ENCODE data around the gene CDIPT.

Gene CDIPT

DNA sequence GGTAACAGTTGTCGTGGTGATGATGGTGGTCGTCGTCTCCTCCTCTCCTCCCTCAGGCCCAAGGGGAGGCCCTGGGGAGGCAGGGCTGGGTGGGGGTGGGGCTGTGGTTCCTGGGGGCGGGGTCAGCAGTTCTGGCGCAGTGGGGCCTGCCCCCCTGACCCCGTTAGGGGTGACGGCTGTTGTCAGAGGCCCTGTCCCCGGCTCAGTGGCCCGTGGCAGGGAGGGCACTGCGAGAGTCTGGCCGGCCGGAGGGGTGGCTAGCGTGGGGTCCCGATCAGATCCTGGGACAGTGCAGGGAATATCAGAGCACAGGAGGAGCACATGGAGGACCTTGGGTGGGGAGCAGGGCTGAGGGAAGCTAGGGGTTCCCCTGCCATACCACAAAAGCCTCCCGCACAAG lies 33.8 kb upstream of the CDIPT start:
- no peak overlapping the region for H2BK120ac ChIP-seq (ENCODE audit: low read depth, low read length)
- H3K4me2 ChIP-seq (ENCODE audit: low read length, poor library complexity, severe bottlenecking): no peak overlapping the region
- H2BK12ac ChIP-seq (ENCODE audit: low read length in 2 of 2): no peak overlapping the region
- H3K9me3 ChIP-seq (ENCODE audit: control insufficient read depth, low read length): no peaks in the 10 kb centered on the region
- no peak overlapping the region for H3K23ac ChIP-seq (ENCODE audit: low read length in 2 of 2)
- no peak overlapping the region for H2BK5ac ChIP-seq (ENCODE audit: low read depth, low read length, poor library complexity, severe bottlenecking)
- no peak overlapping the region for H3K4me3 ChIP-seq (ENCODE audit: insufficient read depth in 1 of 2, low read depth in 1 of 2, low read length in 2 of 2)
- peaks cover 0 to 19% of the 10 kb centered on the region in 2 experiments for H3K36me3 ChIP-seq (ENCODE audit: control insufficient read depth in 1 of 2, insufficient read depth in 2 of 2, low read depth in 1 of 2, low read length in 2 of 2)
- H3K27me3 ChIP-seq (ENCODE audit: control insufficient read depth in 1 of 2, insufficient read depth in 1 of 2, low read length in 2 of 2): peaks cover 0 to 34% of the 10 kb centered on the region in 2 experiments
- WGBS: 81% methylated on average over 14 of the region's 15 CpGs
- no peak overlapping the region for H4K91ac ChIP-seq (ENCODE audit: low read length)
- H3K9ac ChIP-seq (ENCODE audit: low read length): no peak overlapping the region
- H2BK15ac ChIP-seq (ENCODE audit: low read depth, poor library complexity, severe bottlenecking): no peak overlapping the region
- no peak overlapping the region for H2AK5ac ChIP-seq (ENCODE audit: low read length, severe bottlenecking)
- H3K79me1 ChIP-seq (replicated peaks; ENCODE audit: low read length, poor library complexity, severe bottlenecking): peaks cover 16% of the 10 kb centered on the region
- H2AFZ ChIP-seq (ENCODE audit: low read depth, low read length): no peak overlapping the region
- no peak overlapping the region for H3K4ac ChIP-seq (ENCODE audit: low read depth in 1 of 2, low read length in 2 of 2)
- no peak overlapping the region for H3K14ac ChIP-seq (ENCODE audit: low read length in 2 of 2)
- no peak overlapping the region for H3K18ac ChIP-seq (ENCODE audit: low read depth in 1 of 2, low read length in 2 of 2)
- no peak overlapping the region for H4K8ac ChIP-seq (ENCODE audit: low read length)
- no peak overlapping the region for H3K27ac ChIP-seq (ENCODE audit: low read length, poor library complexity, severe bottlenecking)
- H3K4me1 ChIP-seq (ENCODE audit: control insufficient read depth, insufficient read depth, low read depth, low read length): peaks cover 29% of the 10 kb centered on the region
- DNase-seq: no peak

DNA sequence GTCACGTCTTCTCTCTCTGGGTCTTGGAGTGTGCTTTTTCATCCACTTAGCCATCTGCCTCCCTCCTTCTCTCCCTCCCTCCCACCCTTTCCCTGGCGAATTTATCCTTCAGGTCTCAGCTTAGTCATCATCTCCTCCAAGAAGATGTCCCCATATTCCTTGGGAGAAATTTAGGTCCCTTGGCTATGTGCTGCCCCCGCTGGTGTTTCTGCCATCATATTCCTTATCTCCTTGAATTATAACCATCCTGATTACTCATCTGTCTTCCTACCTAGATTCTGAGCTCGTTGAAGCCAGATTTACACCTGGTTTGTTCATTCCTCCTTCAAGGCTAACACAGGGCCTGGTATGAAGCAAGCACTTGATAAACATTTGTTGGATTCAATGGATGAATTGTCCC lies 31.3 kb upstream of the CDIPT start:
- no peak overlapping the region for H2AFZ ChIP-seq (ENCODE audit: low read depth, low read length)
- H3K9ac ChIP-seq (ENCODE audit: low read length): no peak overlapping the region
- H3K4me1 ChIP-seq (ENCODE audit: control insufficient read depth, insufficient read depth, low read depth, low read length): peaks cover 14% of the 10 kb centered on the region
- H3K18ac ChIP-seq (ENCODE audit: low read depth in 1 of 2, low read length in 2 of 2): no peak overlapping the region
- no peak overlapping the region for H3K4ac ChIP-seq (ENCODE audit: low read depth in 1 of 2, low read length in 2 of 2)
- H2BK120ac ChIP-seq (ENCODE audit: low read depth, low read length): no peak overlapping the region
- H3K23ac ChIP-seq (ENCODE audit: low read length in 2 of 2): no peak overlapping the region
- no peak overlapping the region for H3K14ac ChIP-seq (ENCODE audit: low read length in 2 of 2)
- WGBS: 74% methylated on average over 4 of the region's 4 CpGs
- peaks cover 7% of the 10 kb centered on the region for H3K79me1 ChIP-seq (replicated peaks; ENCODE audit: low read length, poor library complexity, severe bottlenecking)
- H4K8ac ChIP-seq (ENCODE audit: low read length): no peak overlapping the region
- no peak for DNase-seq
- peaks cover 0 to 34% of the 10 kb centered on the region in 2 experiments for H3K27me3 ChIP-seq (ENCODE audit: control insufficient read depth in 1 of 2, insufficient read depth in 1 of 2, low read length in 2 of 2)
- peaks cover 0 to 17% of the 10 kb centered on the region in 2 experiments for H3K36me3 ChIP-seq (ENCODE audit: control insufficient read depth in 1 of 2, insufficient read depth in 2 of 2, low read depth in 1 of 2, low read length in 2 of 2)
- no peaks in the 10 kb centered on the region for H3K9me3 ChIP-seq (ENCODE audit: control insufficient read depth, low read length)
- H3K4me2 ChIP-seq (ENCODE audit: low read length, poor library complexity, severe bottlenecking): no peak overlapping the region
- H2BK5ac ChIP-seq (ENCODE audit: low read depth, low read length, poor library complexity, severe bottlenecking): no peak overlapping the region
- H4K91ac ChIP-seq (ENCODE audit: low read length): no peak overlapping the region
- H2AK5ac ChIP-seq (ENCODE audit: low read length, severe bottlenecking): no peak overlapping the region
- no peak overlapping the region for H3K4me3 ChIP-seq (ENCODE audit: insufficient read depth in 1 of 2, low read depth in 1 of 2, low read length in 2 of 2)
- H2BK12ac ChIP-seq (ENCODE audit: low read length in 2 of 2): no peak overlapping the region
- no peak overlapping the region for H3K27ac ChIP-seq (ENCODE audit: low read length, poor library complexity, severe bottlenecking)
- no peak overlapping the region for H2BK15ac ChIP-seq (ENCODE audit: low read depth, poor library complexity, severe bottlenecking)

- H3K4ac ChIP-seq (ENCODE audit: low read depth in 1 of 2, low read length in 2 of 2): no peak overlapping the region
- H3K36me3 ChIP-seq (ENCODE audit: control insufficient read depth in 1 of 2, insufficient read depth in 2 of 2, low read depth in 1 of 2, low read length in 2 of 2): peaks cover 0 to 19% of the 10 kb centered on the region in 2 experiments
- H3K4me2 ChIP-seq (ENCODE audit: low read length, poor library complexity, severe bottlenecking): no peak overlapping the region
- H3K9ac ChIP-seq (ENCODE audit: low read length): no peak overlapping the region
- 95% methylated on average over 2 of the region's 3 CpGs for WGBS
- H3K27me3 ChIP-seq (ENCODE audit: control insufficient read depth in 1 of 2, insufficient read depth in 1 of 2, low read length in 2 of 2): peaks cover 0 to 29% of the 10 kb centered on the region in 2 experiments
- H2AK5ac ChIP-seq (ENCODE audit: low read length, severe bottlenecking): no peak overlapping the region
- no peak overlapping the region for H3K14ac ChIP-seq (ENCODE audit: low read length in 2 of 2)
- H2BK5ac ChIP-seq (ENCODE audit: low read depth, low read length, poor library complexity, severe bottlenecking): no peak overlapping the region
- no peak overlapping the region for H4K8ac ChIP-seq (ENCODE audit: low read length)
- no peak overlapping the region for H2BK120ac ChIP-seq (ENCODE audit: low read depth, low read length)
- H2BK12ac ChIP-seq (ENCODE audit: low read length in 2 of 2): no peak overlapping the region
- no peak overlapping the region for H4K91ac ChIP-seq (ENCODE audit: low read length)
- H2AFZ ChIP-seq (ENCODE audit: low read depth, low read length): no peak overlapping the region
- no peak overlapping the region for H2BK15ac ChIP-seq (ENCODE audit: low read depth, poor library complexity, severe bottlenecking)
- peaks cover 4% of the 10 kb centered on the region for H3K79me1 ChIP-seq (replicated peaks; ENCODE audit: low read length, poor library complexity, severe bottlenecking)
- peaks cover 11% of the 10 kb centered on the region for H3K4me1 ChIP-seq (ENCODE audit: control insufficient read depth, insufficient read depth, low read depth, low read length)
- no peak overlapping the region for H3K27ac ChIP-seq (ENCODE audit: low read length, poor library complexity, severe bottlenecking)
- H3K23ac ChIP-seq (ENCODE audit: low read length in 2 of 2): no peak overlapping the region
- no peak overlapping the region for H3K18ac ChIP-seq (ENCODE audit: low read depth in 1 of 2, low read length in 2 of 2)
- H3K4me3 ChIP-seq (ENCODE audit: insufficient read depth in 1 of 2, low read depth in 1 of 2, low read length in 2 of 2): no peak overlapping the region
- DNase-seq: no peak
- H3K9me3 ChIP-seq (ENCODE audit: control insufficient read depth, low read length): no peaks in the 10 kb centered on the region
These were observed 30.5 kb upstream of the CDIPT start for GRCh38 chr16:29893553-29893952.

- Histone ChIP-seq H3K9ac (ENCODE audit: low read length) (no peak overlapping the region), H3K4me1 (ENCODE audit: control insufficient read depth, insufficient read depth, low read depth, low read length) (peaks cover 2% of the 10 kb centered on the region), H3K27ac (ENCODE audit: low read length, poor library complexity, severe bottlenecking) (no peak overlapping the region), H2AK5ac (ENCODE audit: low read length, severe bottlenecking) (no peak overlapping the region), H3K4me2 (ENCODE audit: low read length, poor library complexity, severe bottlenecking) (no peak overlapping the region), H3K79me1 (replicated peaks; ENCODE audit: low read length, poor library complexity, severe bottlenecking) (no peaks in the 10 kb centered on the region), H3K27me3 (ENCODE audit: control insufficient read depth in 1 of 2, insufficient read depth in 1 of 2, low read length in 2 of 2) (peaks cover 0 to 25% of the 10 kb centered on the region in 2 experiments), H3K9me3 (ENCODE audit: control insufficient read depth, low read length) (no peaks in the 10 kb centered on the region), H3K4me3 (ENCODE audit: insufficient read depth in 1 of 2, low read depth in 1 of 2, low read length in 2 of 2) (no peak overlapping the region), H3K23ac (ENCODE audit: low read length in 2 of 2) (no peak overlapping the region), H2BK15ac (ENCODE audit: low read depth, poor library complexity, severe bottlenecking) (no peak overlapping the region), H3K14ac (ENCODE audit: low read length in 2 of 2) (no peak overlapping the region), H3K4ac (ENCODE audit: low read depth in 1 of 2, low read length in 2 of 2) (no peak overlapping the region), H2BK120ac (ENCODE audit: low read depth, low read length) (no peak overlapping the region), H3K18ac (ENCODE audit: low read depth in 1 of 2, low read length in 2 of 2) (no peak overlapping the region), H2BK12ac (ENCODE audit: low read length in 2 of 2) (no peak overlapping the region), H4K8ac (ENCODE audit: low read length) (no peak overlapping the region), H3K36me3 (ENCODE audit: control insufficient read depth in 1 of 2, insufficient read depth in 2 of 2, low read depth in 1 of 2, low read length in 2 of 2) (peaks cover 0 to 27% of the 10 kb centered on the region in 2 experiments), H2BK5ac (ENCODE audit: low read depth, low read length, poor library complexity, severe bottlenecking) (no peak overlapping the region), H4K91ac (ENCODE audit: low read length) (no peak overlapping the region), H2AFZ (ENCODE audit: low read depth, low read length) (no peak overlapping the region)
- DNase-seq: no peak
- 86% methylated on average over 6 of the region's 6 CpGs for WGBS
These were observed 29.4 kb upstream of the CDIPT start for GRCh38 chr16:29892458-29892813.

Measured in mesenchymal stem cell (in vitro differentiated cells and primary cell).